Stimulated activated CD8-positive, alpha-beta memory T cell treated with anti-CD3 and anti-CD28 coated beads, Interleukin-12 subunit alpha, Interleukin-12 subunit beta, amount 100 ng/mL, for 4 hours (primary cell): ENCODE data around the gene PANX3.

Experiments
- DNase-seq: peaks from one replicate; pipeline ENCODE4 v3.0.0-alpha.2; 2020; ENCODE audit warnings: low read depth

The PANX3 gene

DNA sequence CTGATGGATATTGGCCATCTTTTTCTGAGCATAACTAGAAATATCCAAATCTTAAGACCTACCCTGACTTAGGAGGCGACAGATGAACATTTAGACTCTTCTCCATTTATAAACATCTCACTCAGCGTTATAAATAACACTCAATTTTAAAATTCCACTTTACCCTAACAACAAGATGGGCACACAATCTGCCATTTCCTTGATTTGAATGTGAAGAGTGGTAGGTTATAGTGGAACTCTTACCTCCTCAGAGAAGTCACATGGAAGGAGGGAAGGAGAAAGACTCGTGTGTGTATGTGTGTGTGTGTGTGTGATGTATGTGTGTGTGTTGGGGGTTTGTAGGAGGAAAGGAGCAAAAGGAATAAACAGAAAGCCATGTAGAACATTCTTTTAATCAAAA, 47.3 kb downstream of the PANX3 start:
- DNase-seq, result no peak

DNA sequence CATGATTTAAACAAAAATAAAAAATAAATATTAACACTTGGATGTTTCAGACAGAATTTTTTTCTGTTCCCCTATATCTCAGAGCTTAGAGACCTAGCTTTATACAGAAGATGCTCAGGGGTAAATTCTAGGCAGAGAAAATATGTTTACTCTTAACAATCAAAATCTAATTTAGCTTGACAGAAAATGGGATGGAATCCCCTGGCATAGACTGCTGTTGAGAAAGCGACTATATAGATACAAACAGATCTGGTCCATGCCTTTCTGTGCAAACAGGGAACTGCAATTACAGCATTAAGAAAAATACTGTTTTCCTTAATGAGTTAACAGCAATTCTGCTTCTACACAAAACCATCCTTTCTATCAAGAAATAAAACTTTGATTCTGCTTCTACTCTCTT, 47.8 kb downstream of the PANX3 start:
- DNase-seq, result no peak

GRCh38 chr11:124661553-124661952, 50.3 kb downstream of the PANX3 start:
- DNase-seq, result no peak

DNA sequence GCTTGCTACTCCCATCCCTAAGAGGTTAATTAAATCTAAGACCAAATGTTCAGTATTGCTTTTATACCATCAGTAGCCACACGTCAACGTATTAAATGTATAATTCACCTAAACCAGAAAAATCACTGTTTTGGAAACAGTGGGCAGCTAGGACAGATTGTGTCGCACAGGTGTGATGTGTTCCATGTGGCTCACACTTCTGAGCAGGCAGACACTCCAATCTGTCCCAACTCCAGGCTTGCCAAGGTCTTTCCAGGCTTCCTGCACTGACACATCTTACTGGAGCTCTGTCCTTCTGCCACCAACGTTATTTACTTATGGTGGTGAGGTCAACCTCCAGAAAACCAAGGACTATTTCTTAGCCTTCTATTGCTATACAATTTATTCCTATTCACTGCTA, 50.9 kb downstream of the PANX3 start:
- no peak for DNase-seq

DNA sequence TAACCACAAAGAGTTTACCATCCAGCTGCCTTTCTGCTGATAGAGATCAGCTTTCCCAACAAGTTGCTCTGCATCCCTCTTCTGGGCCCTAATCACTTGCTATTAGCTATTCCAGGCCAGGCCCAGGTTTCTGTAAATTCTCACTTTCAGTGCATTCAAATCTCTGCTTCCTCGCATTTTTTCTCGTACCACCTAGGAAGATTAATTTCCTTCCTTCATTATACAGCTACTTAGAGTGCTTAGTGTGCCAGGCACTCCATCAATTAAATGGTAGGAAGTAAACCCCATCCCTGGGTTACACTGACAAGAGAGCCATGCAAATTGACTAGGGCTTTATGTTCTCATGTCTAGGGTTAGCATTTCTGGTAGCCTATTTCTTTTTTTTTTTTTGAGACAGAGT, 52.6 kb downstream of the PANX3 start:
- DNase-seq, result no peak

- no peak for DNase-seq
Observed at GRCh38 chr11:124667601-124668000, 56.4 kb downstream of the PANX3 start.

GRCh38 chr11:124669193-124669592, 58.0 kb downstream of the PANX3 start:
- DNase-seq, result no peak
